Activated CD4-positive, alpha-beta T cell treated with anti-CD3 and anti-CD28 coated beads, Interleukin-2, amount 50 U/mL, for 1 hour (primary cell): ENCODE measurements around the gene ZDHHC18.
"Not testable (repeated sequence)": the region's sequence is repeated elsewhere in the genome, so short reads cannot be mapped to it uniquely, and the experiment has no call there.

Experiments used
- DNase-seq: peaks from one replicate; pipeline ENCODE4 v3.0.0-alpha.2; 2020

ZDHHC18 gene

DNA sequence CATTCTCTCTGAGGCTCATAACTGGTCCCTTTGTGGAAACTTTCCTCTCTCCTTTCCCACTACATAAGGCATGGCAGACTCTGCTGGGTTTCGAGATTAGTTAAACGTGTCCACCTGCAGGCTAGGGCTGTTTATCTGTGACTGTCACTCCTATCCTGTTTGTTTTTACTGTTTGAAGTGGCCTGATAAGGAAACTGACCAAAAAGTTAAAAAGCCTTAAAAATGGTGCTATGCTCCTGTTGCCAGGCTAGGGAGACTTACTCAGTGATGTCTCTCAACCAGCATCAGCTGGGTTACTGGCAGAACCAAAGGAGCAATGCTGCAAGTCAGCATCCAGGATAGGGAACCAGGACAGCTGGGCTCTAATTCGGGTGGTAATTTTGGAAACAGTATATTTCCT lies 34.9 kb upstream of the ZDHHC18 start:
- no peak for DNase-seq

DNA sequence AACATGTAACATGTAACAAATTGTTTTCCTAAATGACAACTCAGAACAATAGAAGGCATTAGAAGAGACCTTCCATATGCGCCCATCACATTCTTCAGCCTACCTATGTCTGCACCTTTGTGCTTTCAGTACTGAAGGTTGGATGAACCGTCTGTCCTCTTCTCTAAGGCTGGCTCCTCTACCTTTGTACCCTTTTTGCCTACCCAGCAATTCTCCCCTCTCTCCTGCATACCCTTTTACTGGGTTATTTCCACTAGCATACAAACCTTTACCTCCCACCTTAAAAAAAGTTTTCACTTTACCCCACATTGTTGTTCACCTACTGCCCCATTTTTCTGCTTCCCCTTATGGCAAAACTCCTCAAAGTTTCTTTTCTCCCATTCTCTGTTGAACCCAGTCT lies 33.6 kb upstream of the ZDHHC18 start:
- no peak for DNase-seq

DNA sequence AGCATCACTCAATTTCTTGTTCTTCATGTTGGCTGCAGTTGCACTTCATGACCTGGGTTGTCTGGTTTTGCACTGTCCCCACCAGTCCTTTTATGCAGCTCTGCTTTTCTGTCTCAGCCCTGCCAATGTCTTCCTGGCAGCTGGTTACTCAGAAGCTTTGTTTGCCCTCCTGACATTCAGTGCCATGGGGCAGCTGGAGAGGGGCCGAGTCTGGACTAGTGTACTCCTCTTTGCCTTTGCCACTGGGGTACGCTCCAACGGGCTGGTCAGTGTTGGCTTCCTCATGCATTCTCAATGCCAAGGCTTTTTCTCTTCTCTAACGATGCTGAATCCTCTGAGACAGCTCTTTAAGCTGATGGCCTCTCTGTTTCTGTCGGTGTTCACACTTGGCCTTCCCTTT lies 32.1 kb upstream of the ZDHHC18 start:
- no peak for DNase-seq

DNA sequence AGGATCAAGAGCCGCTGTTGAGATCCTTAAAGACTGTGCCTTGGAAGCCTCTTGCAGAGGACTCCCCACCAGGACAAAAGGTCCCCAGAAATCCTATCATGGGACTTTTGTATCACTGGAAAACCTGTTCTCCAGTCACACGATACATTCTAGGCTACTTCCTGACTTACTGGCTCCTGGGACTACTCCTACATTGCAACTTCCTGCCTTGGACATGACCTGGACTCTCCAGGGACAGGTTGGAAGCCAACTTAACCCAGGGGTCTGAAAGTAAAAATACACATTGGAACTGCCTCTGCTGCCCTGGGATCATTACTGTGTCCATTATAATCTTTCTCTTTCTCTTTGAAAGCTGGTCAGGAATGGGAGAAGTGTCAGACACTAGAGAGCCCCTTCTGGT lies 28.9 kb upstream of the ZDHHC18 start:
- DNase-seq = no peak

DNA sequence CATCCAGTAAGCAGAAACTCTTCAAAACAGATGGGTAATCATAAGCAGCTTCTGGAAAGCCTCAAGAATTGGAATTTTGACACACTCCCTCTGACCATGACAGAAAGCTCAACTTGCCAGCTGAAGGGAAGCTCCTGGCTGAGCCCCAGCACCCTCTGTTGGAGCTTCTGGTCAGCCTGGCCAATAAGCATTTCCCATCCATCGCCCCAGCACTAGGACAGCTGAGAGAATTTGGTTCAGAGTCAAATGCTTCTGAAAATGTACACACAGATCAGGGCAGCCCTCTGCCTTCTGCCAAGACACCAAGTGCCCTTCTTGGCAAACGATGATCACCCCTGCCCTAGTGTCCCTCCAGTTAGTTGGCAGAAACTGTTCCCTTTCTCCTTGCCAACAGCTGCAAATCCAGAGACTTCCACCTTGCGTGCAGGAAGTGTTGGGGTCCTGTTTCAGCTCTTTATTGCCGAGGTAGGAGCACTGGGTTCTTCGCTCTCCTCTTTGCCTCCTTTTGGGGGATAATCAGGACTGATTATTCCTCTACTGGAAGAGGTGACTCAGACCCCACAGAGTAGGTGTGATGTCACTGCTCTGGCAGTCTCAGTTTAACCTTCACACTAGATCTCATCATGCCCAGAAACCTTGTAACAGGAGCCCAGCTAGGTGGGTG lies 26.9 kb upstream of the ZDHHC18 start:
- no peak for DNase-seq

DNA sequence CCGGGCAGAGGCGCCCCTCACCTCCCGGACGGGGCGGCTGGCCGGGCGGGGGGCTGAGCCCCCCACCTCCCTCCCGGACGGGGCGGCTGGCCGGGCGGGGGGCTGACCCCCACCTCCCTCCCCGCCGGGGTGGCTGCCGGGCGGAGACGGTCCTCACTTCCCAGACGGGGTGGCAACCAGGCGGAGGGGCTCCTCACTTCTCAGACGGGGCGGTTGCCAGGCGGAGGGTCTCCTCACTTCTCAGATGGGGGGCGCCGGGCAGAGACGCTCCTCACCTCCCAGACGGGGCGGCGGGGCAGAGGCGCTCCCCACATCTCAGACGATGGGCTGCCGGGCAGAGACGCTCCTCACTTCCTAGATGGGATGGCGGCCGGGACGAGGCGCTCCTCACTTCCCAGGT lies 22.6 kb upstream of the ZDHHC18 start:
- DNase-seq = not testable (repeated sequence)

DNA sequence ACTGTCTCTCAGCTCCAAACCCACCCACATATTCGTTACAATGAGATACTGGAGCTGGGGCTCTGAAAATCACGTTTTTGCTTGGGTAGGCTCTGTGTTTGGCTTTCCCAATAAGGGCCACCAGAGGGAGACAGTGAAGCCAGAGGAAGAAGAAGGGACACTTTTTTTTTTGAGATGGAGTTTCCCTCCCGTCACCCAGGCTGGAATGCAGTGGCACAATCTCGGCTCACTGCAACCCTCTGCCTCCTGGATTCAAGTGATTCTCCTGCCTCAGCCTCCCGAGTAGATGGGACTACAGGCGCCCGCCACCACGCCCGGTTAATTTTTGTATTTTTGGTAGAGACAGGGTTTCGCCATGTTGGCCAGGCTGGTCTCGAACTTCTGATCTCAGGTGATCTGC lies 16.4 kb upstream of the ZDHHC18 start:
- DNase-seq = peak; percentile 71

DNA sequence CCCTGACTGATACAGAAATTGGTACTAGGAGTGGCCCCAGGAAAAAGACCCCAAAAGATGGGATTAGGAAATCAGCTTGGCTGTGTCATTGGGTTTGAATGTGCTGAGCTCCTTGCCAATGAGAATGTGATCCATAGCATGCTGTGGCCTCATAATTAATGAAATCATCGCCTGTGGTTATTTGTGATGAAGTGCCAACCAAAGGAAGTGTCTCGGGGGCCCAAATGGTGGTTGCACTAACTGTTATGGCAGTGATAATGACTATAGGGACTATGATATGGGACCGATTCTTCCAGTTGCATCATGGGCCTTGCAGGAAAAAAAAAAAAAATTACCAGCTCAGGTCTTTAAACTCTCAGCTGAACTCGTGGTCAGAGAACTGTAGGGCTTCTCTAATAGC lies 15.4 kb upstream of the ZDHHC18 start:
- DNase-seq = no peak

DNA sequence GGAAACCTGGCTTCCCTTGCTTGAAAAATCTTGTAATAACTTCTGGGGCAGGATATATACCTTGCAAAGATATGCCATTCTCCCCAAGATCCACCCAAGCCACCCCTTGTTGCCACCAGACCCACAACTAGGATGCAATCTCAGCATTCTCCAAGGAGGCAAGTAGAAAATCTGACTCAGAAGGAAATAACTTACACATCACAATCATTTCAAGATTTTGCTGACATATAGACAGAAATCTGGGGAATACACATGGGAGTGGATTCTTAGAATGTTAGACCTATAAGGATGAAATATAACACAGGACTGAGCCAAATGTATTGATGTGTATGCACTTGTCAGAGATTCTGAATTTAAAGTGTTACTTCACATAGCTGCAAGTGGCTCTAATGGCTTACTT lies 14.8 kb upstream of the ZDHHC18 start:
- DNase-seq = no peak

DNA sequence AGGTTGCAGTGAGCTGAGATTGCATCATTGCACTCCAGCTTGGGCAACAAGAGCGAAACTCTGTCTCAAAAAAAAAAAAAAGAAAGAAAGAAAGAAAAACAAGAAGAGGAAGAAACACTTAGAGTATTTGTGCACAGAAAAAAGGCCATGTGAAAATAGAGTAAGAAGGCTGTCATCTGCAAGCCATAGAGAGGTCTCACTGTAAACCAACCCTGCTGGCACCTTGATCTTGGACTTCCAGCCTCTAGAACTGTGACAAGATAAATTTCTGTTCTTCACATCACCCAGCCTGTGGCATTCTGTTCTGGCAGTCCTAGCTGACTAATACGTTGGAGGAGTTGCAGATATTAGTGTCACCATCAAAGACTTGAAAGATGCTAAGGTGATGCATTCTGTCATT lies 12.1 kb upstream of the ZDHHC18 start:
- no peak for DNase-seq

DNA sequence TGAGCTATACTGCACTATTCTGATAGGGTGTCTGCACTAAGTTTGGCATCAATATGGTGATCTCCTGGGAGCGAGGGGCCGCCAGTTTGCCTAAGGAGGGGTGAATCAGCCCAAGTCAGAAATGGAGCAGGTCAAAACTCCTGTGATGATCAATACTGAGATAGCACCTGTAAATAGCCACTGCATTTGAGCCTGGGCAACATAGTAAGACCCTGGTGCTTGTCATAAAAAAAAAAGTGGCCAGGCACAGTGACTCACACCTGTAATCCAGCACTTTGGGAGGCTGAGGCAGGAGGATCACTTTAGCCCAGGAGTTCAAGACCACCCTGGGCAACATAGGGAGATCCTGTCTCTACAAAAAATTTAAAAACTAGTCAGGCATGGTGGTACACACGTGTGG lies 11.6 kb upstream of the ZDHHC18 start:
- DNase-seq = no peak

DNA sequence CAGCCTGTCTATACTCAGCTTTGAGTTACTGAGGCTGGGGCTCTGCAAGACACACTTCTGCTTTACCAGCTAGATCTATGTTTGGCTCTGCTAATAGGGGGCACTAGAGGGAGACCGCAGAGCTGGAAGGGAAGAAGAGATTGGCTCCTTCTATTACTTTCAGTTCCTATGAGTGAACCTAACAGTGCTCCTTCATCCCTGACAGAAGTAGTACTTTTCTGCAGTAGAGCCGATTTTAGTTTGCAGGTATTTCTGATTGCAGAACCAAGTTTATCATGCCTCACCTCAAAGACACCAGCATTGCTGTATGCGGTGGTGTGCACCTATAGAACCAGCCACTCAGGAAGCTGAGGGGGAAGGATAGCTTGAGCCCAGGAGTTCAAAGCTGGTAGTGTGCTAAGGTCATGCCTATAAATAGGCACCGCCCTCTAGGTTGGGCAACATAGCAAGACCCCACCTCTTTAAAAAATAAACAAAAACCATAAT lies 5.7 kb upstream of the ZDHHC18 start:
- DNase-seq = no peak

DNA sequence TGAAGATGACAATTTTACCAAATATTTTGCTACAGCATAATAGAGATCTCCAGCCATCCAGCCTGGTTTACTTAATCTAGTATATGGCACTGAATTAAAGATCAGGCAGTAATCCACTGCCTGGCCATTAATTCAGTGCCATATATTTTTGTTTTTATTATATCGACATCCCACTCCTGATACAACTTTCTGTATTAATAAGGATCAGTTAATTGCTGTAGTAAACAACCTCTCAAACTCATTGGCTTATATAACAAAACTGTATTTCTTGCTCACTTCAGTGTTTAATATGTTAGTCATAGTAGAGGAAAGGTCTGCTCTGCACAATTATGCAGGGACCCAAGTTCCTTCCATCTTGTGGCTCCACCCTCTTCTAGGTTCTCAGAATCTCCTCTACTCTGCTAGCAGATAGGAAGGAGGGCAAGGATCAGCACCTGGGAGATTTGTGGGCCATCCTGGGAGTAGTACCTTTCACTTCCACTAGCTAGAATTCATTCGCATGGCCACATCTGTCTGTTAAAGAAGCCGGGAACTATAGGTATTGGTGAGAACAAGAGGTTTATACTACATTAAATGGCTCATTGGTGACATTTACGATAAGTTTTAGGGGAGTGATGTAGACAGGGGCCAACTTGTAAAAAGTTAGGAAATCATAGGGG lies 3.6 kb upstream of the ZDHHC18 start:
- DNase-seq = no peak

DNA sequence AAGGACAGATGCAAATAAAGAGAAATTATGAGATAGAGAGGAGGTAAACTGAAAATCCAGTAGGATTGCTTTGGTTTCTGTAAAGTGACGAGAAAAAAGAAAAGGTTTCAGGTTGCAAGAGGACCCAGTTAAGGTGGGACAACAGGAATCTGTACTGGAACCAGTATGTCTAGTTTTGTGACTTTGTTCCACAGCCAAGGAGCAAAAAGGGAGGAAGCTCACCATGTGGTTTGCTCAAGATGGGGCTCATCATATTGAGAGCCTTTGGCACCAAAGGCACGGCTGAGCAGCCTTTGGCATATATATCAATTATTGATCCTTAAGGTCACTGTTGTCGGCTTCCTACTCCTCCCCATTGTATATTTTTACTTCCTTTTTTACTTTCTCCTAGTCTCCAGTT lies 1.8 kb upstream of the ZDHHC18 start:
- DNase-seq = no peak

DNA sequence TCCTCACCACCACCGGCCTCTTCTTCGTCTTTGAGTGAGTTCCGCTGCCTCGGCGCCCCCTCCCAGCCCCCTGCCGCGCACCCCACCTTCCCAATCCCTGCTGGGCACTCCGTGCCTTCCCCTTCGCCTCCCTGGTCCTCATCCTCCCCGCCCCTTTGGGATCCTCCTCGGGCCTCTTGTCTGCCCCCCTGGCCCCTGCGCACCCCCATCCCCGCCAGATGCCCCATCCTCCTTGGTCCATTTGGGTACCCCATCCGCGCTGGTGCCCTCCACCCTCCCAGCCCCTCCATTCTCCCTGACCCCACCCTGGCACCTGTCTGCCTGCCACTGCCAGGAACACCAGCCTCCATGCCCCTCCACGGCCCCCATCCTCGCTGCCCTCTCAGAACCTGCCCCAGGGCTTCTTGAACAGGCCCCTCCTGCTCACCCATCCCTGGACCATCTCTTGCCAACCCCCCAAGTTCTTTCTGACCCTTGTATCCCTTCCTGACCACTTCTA lies 667 bp downstream of the ZDHHC18 start:
- DNase-seq = no peak

DNA sequence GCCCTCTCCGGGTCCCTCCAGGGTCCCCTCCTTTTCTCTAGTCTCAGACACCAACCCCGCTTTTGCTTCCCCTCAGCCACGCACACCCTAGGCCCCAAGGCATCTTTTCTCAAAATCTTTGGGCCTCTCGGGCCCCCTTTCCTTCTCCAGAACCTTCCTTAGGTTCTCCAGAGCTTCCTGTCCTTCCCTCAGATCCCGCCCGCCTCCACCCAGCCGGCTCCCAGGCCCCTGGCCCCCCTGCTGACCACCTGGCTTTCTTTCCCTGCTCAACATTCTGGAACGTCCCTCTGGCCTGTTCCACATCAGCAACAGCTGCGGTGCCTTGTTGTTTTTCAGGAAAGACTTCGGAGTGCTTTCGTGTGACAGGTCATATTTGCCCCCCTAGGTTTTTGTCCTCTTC lies 1.2 kb downstream of the ZDHHC18 start:
- no peak for DNase-seq

DNA sequence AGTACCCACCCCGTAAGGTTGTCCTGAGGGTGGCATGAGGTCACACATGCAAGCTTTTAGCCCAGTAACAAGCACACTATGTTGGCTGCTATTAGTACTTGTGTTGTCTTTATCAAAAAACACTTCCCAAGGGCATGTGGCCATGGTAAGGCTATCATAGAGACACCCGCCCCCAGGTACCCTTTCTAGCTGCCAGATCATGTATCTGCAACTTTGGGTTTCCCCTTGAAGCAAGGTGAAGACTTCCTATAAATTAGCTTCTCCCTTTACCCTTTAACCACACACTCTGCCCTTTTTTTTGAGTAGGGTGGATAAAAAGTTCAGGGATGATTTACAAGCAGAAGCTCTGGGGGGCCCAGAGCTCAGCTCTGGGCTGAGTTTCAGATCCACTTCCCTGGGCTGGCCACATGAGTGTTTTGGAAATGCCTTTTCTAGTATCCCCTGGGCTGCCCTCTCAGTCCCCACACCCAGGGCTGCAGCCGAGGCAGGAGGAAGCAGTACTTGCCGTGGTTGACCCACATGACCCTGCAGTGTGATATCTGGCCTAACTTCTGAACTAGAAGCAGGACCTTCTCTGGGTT lies 2.0 kb downstream of the ZDHHC18 start:
- DNase-seq = no peak

DNA sequence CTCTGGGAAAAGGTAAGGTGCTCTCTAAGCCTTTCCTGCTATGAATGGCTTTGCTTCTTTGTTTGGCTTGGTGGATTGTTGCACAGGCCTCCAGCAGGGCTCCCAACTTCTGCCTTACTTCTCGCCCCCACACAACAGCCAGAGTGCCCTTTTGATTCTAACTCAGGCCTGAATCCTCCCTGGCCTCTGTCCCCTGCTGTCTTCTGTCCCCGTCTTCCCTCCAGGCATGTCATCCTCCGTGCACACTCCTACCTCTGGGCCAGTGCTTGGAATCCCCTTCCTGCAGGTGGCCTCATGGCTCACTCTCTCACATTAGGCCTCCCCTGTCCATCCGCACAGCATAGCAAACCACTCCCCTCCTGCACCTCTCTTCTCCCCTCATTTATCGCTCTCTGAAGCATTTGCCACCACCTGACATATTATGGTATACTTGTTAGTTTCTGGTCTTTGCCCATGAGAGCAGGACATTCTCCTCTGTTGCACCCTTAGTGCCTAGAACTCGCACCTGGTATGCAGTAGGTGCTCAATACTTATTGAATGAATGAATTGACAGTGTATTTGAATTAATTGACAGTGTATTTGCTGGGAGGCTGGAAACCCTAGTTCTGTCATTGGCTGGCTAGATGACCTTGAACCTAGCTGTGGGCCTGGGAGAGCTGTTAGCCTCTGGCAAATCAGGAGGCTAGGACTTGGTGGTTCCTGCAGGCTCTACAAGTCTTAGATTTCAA lies 2.9 kb downstream of the ZDHHC18 start:
- DNase-seq = no peak

DNA sequence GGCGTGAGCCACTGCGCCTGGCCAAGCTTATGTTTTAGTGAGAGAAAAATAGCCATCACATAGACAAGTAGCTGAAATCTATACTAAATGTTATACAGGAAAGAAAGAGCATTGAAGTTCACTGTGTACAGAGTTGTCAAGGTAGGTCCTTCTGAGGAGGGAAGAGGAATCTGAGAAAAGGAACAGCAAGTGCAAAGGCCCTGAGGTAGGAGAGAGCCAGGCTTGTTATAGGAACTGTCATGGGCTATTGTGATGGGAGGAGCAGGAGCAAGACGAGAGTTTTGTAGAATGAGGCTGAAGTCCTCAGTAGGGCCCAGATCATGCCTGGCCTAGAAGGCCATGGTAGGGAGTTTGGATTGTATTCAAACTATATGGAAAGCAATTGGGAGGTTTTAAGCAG lies 4.6 kb downstream of the ZDHHC18 start:
- DNase-seq = no peak

DNA sequence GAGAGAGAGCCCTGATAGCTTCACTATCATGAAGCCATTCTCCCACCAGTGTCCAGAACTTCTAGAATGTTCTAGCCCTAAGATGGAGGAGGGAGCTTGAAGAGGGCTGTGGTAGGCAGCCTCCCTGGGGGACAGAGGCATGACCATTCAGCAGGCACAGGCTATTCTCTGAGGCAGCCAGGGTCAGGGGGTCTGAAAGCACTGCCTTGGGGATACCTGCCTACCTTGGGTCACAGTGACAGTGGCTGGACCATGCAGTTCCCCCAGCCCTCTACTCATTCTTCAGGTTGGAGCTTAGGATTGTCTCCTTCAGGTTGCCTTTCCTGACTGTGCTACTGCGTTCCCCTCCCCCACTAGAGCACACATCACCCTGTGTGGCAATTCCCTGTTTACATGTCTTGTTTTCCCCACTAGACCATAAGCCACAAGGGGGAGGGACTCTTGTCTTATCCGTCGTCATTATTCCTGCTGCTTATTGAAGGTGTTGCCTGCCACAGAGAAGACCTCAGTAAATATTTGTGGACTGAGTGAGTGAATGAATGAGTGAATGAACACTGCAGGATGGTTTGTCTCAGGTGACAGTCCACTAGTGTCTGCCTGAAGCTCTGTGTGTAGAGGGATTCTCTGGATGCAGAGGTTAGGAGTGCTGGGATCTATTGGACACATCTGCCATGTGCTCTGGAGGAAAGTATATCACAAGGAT lies 5.2 kb downstream of the ZDHHC18 start:
- DNase-seq = no peak

DNA sequence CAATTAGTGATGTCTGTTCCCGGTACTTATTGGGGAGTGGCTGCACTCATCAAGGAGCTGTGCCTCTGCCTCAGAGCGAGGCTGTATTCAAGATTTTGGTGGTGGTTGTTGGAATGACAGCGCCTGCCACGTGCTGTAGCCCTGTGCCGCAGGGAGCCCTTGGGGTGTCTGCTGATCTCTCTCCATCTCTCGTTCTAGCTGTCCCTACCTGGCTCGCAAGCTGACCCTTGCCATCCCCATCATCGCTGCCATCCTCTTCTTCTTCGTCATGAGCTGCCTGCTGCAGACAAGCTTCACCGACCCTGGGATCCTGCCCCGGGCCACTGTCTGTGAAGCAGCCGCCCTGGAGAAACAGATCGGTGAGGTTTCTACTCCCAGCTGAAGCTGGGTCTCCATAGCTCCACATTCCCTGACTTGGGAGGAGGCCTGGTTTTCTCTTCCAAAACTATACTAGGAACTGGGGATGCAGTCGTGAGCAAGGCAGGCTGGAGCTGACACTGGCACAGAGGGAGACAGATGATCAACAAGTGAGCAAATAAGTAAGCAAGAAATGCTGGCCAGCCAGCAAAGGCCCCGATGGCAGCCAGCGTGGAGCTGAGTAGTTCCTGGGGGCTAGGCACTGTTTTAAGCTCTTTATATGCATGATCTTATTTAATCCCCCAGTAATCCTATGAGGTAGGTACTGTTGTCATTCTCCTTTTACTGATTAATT lies 5.9 kb downstream of the ZDHHC18 start:
- DNase-seq = no peak
